HG03378 (cell line): ENCODE data around the gene MRPS5.
A peak's percentile ranks its signal among the peaks of the same experiment; 100 is the strongest.
"Not testable (repeated sequence)": the region's sequence is repeated elsewhere in the genome, so short reads cannot be mapped to it uniquely, and the experiment has no call there.

Experiments used
- ATAC-seq: cut with Tn5 transposase; IDR thresholded peaks from one replicate; pipeline ENCODE4 v1.9.1; 2021; ENCODE audit warnings: mild to moderate bottlenecking, moderate library complexity; ENCODE audit not compliant: unreplicated experiment

Gene MRPS5

DNA sequence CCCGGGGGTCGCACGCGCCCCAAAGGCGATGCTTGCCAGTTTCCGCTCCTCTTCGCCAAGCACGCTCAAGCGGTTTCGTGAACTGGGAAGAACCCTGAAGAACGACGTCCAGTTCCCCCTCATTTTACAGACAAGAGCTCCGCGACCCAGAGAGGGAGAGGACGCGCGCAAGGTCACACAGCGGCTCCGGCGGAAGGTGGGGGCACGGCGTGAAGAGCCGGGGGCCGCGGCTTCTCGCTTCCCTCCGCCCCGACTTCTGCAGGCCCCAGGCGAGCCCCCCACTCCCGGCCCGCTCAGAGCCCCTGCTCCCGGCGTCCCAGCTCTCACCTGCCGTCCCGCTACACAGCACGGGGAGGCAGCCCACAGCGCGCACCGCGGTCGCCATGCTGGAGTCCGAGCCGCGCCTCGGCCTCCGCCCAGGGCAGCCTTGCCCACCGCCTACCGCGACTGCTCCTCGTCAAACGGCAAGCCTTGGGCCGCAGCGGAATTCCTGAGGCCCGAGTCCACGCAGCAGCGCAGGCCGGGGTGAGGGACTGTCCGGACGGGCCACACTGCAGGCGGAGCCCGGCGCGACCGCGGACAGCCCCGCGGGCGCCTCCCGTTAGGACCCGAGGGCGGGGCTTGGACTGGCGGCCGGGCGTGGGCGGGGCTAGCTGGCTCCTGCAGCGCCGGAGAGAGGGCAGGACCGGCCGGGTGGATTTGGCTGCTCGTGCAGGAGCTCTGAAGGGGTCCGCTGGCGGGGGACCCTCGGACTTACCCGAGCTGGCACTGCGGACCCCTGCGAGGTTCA lies at the start of gene MRPS5:
Gene MRPS5, minus strand, starts transcription at position 402 of the 790 bp plus-strand sequence. Its CDS starts 17 bp downstream, at position 385.
- peak; percentile 85 for ATAC-seq

- ATAC-seq = peak; percentile 7
Observed at GRCh38 chr2:95166065-95166763, 44.6 kb upstream of the MRPS5 start.

GRCh38 chr2:95165371-95166064 lies 43.9 kb upstream of the MRPS5 start, which contains the start of gene ZNF2:
TSS of gene ZNF2 (plus strand) at chr2:95165809. CDS start at chr2:95176227, 10,418 bp downstream.
- ATAC-seq = peak; percentile 85

- peak; percentile 16 for ATAC-seq
Observed at GRCh38 chr2:95165030-95165370, 43.4 kb upstream of the MRPS5 start.

- ATAC-seq = peak; percentile 52
Observed at GRCh38 chr2:95159690-95160449, 38.3 kb upstream of the MRPS5 start, which contains the start of gene ZNF514. TSS of gene ZNF514 (minus strand) at chr2:95159848. CDS start at chr2:95153253, 6,595 bp downstream.

GRCh38 chr2:95158891-95159619 lies 37.4 kb upstream of the MRPS5 start:
- peak; percentile 34 for ATAC-seq

- no peak for ATAC-seq
Observed at GRCh38 chr2:95158441-95158840, 36.8 kb upstream of the MRPS5 start.

DNA sequence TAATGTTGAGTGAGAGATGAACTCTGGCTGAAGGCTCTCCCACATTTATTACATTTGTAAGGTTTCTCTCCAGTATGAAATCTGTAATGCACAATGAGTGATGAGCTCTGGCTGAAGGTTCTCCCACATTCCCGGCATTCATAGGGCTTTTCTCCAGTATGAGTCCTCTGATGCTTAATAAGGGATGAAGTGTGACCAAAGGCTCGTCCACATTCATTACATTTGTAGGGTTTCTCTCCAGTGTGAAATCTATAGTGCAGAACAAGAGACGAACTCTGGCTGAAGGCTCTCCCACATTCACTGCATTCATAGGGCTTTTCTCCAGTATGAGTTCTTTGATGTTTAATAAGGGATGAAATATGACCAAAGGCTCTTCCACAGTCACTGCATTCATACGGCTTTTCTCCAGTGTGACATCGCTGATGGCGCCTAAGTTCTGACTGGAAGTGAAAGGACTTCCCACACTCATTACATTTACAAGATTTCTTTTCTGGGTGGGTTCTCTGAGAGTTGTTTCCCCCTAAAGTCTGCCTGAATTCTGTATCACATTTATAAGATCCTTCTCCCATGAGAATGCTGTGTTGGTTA lies 27.9 kb upstream of the MRPS5 start:
- ATAC-seq = no peak

DNA sequence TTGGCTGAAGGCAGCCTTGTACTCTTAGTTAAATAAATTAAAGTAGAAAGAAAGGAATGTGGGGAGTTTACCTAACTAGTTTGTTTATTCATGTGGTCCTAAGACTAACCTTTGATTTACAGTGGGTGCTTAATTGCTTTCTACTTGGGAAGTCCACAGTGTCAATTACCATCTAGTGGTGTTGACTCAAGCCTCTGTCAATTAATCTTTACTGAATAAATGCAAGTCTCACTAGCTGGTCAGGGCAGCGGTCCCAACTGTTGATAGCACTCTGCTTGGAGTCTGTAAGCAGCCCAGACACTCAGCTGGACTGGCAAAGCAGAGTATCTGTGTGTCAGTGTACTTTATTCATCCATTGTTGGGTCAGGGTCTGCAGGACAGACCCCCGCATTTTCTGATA lies 22.2 kb upstream of the MRPS5 start:
- ATAC-seq = no peak

DNA sequence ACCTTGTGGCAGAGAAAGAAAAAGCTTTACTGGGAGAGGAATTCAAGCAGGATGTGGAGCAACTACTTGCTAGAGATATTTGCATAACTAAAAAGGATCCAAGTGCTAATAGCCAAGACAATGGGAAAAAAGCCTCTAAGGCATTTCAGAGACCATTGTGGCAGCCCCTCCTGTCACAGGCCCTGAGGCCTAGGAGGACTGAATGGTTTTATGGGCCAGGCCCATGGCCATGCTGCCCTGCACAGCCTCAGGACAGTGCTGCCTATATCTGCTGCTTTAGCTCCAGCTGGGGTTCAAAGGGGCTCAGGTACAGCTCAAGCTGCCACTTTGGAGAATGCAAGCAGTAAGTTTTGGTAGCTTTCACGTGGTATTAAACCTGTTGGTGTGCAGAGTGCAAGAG lies 17.1 kb upstream of the MRPS5 start:
- ATAC-seq = no peak

GRCh38 chr2:95122197-95122551 lies 566 bp upstream of the MRPS5 start:
- peak; percentile 38 for ATAC-seq

DNA sequence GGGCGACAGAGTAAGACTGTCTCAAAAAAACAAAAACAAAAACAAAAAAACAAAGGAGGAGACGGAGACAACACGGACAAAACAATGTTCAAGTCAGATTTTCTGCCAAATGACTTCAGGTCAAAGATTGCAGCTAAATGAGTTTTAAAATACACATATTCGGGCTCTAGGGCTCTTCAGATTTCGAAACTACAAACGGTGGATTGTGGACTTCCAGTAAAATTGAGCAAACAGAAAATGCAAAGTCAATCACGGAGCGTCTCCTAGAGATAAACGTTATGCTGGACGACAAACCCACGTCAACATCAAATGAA lies 558 bp downstream of the MRPS5 start:
- no peak for ATAC-seq

DNA sequence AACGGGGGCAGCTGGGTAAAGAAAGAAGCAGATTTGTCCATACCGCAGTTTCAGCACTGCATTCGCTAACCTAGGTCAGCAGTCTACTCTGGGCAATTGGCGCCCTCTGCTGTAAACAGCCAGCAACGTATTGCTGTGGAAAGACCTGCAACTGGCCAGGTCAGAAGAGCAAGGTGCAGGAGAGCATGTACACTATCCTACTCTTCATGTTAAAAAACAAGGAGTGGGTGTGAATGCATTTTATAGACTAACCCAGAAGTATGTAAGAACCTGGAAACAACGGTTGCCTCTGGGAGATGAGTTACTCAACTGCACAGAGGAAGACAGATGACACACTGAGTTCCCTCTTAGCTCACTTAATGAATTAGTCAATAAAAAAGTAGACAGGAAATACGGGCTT lies 6.2 kb downstream of the MRPS5 start:
- ATAC-seq = peak; percentile 93

DNA sequence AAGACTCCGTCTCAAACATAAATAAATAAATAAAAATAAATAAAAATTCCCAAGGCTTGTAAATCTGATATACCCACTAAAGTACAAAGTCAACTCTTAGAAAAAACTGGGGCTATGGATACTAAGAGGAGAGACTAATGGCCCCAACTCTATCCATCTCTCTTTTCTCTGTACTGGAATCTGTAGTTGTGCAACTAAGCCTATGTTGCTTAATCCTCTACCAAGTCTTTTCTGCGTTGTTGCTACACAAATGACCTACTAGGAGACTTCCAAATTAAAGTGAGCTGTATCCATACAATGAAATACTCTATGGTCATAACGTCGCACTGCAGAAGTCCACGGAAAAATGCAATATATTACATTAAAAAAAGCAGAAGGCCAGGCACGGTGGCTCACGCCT lies 8.1 kb downstream of the MRPS5 start:
- no peak for ATAC-seq

- no peak for ATAC-seq
Observed at GRCh38 chr2:95110395-95110794, 11.2 kb downstream of the MRPS5 start.

DNA sequence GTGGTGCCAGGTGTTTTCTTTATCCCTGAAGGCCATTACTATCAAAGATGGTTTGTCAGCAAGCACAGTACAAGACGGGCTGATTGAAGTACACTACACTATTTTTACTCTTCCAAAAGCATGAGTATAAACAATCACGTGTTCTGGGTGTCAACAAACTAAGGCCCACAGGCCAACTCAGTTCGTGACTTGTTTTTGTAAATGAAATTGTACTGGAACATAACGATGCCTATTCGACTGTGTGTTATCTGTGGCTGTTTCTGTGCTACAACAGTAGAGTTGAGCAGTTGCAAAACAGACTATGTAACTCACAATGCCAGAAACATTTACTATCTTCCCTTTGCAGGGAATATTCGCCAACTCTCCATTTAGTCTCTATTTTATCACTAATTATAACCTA lies 12.3 kb downstream of the MRPS5 start:
- ATAC-seq = no peak

- no peak for ATAC-seq
Observed at GRCh38 chr2:95106081-95106480, 15.5 kb downstream of the MRPS5 start.

GRCh38 chr2:95104606-95105005 lies 17.0 kb downstream of the MRPS5 start:
- no peak for ATAC-seq

GRCh38 chr2:95099910-95100309 lies 21.7 kb downstream of the MRPS5 start:
- ATAC-seq = no peak

- ATAC-seq = not testable (repeated sequence)
Observed at GRCh38 chr2:95098273-95098672, 23.3 kb downstream of the MRPS5 start.
